Endothelial cell of umbilical vein (primary cell): ENCODE measurements around the gene HAUS6. TPM values are rescaled to one million over a fixed set of nuclear protein-coding genes. Genes with fewer than 3 reads are reported as not detected.

Experiments used
- BruUV-seq: library from RNA; stranded (reverse); fragments of 400-500 nt; replicated peaks from 2 replicates; lab custom pipeline; 2021; lab: Mats Ljungman, UMichigan
- CTCF ChIA-PET: fragments of 300-600, 350-600 bp; sonication (Branson Sonifier 250); formaldehyde crosslinking; loops from one replicate; lab custom pipeline; 2021; ENCODE audit warnings: antibody characterized with exemption, inconsistent platforms; lab: Charles Lee
- POLR2A ChIA-PET: fragments of 300-600, 350-600 bp; sonication (Branson Sonifier 250); formaldehyde crosslinking; loops from one replicate; lab custom pipeline; 2021; ENCODE audit warnings: antibody characterized with exemption, inconsistent platforms; lab: Charles Lee
- DNase-seq: peaks from one replicate; pipeline ENCODE4 v3.0.0-alpha.2; 2011; ENCODE audit warnings: low read depth, low spot score
- FAIRE-seq: peaks from 2 replicates; lab custom pipeline; 2011; peaks lifted over from hg19 to GRCh38; lab: Jason Lieb, UNC
- H2AFZ ChIP-seq: 2 replicates; pipeline ENCODE4 v1.6.0; 2012; ENCODE audit warnings: low read depth, low read length, control low read depth, inconsistent platforms
- H3K27ac ChIP-seq: 2 replicates; pipeline ENCODE4 v1.5.1; 2011; ENCODE audit warnings: low read depth, mild to moderate bottlenecking, control low read depth, low read length, moderate library complexity; ENCODE audit not compliant: insufficient read depth
- H3K27me3 ChIP-seq, 2 experiments: 2 replicates each; pipeline versions ENCODE4 v1.6.0 to v1.6.1; 2011; ENCODE audit warnings: low read length in 2 of 2, mixed read lengths in 1 of 2; ENCODE audit not compliant: control insufficient read depth in 2 of 2, insufficient read depth in 2 of 2
- H3K36me3 ChIP-seq, 2 experiments: 2 replicates in 1 of 2; 3 replicates in 1 of 2; pipeline ENCODE4 v1.5.1; 2011; ENCODE audit warnings: low read length in 2 of 2, mild to moderate bottlenecking in 1 of 2, moderate library complexity in 1 of 2; ENCODE audit not compliant: control insufficient read depth in 2 of 2, insufficient read depth in 2 of 2; ENCODE audit errors: extremely low read depth in 1 of 2
- H3K4me1 ChIP-seq: 3 replicates; pipeline ENCODE4 v1.5.1; 2011; ENCODE audit warnings: mild to moderate bottlenecking, low read length; ENCODE audit not compliant: control insufficient read depth, insufficient read depth; ENCODE audit errors: extremely low read depth
- H3K4me2 ChIP-seq: 2 replicates; pipeline ENCODE4 v1.6.1; 2011; ENCODE audit warnings: low read length, control low read depth, mixed read lengths; ENCODE audit not compliant: insufficient read depth
- H3K4me3 ChIP-seq, 3 experiments: fragments of 200-600 bp in 1 of 3; sonication (generic), shearing (Covaris generic) in 1 of 3; replicated peaks in 1 of 3; 2 replicates each; pipeline ENCODE4 v1.5.1; 2011 to 2016; ENCODE audit warnings: control low read depth in 3 of 3, low read length in 3 of 3, mild to moderate bottlenecking in 2 of 3, inconsistent platforms in 1 of 3, low read depth in 1 of 3, moderate library complexity in 1 of 3; ENCODE audit not compliant: insufficient read depth in 1 of 3
- H3K79me2 ChIP-seq: 2 replicates; pipeline ENCODE4 v1.6.0; 2012; ENCODE audit warnings: low read length, inconsistent platforms; ENCODE audit not compliant: control insufficient read depth, insufficient read depth
- H3K9ac ChIP-seq: replicated peaks from 2 replicates; pipeline ENCODE3; 2011; ENCODE audit warnings: low read length, control low read depth; ENCODE audit not compliant: insufficient read depth; ENCODE audit errors: extremely low read depth
- H3K9me1 ChIP-seq: replicated peaks from 3 replicates; pipeline ENCODE4 v1.6.0; 2011; ENCODE audit warnings: mild to moderate bottlenecking, low read length; ENCODE audit not compliant: control insufficient read depth, insufficient read depth; ENCODE audit errors: extremely low read depth
- H3K9me3 ChIP-seq: replicated peaks from 2 replicates; pipeline ENCODE4 v1.5.1; 2012; ENCODE audit warnings: low read length, inconsistent platforms; ENCODE audit not compliant: control insufficient read depth, insufficient read depth
- H4K20me1 ChIP-seq: replicated peaks from 2 replicates; pipeline ENCODE3; 2011; ENCODE audit warnings: mild to moderate bottlenecking, low read length; ENCODE audit not compliant: control insufficient read depth, insufficient read depth; ENCODE audit errors: extremely low read depth
- CTCF ChIP-seq, 2 donors: IDR thresholded peaks; 1 replicate in 1 of 2; 2 replicates in 1 of 2; pipeline ENCODE4 v1.5.1; 2011; ENCODE audit warnings: low read length in 2 of 2, mild to moderate bottlenecking in 2 of 2, moderate library complexity in 2 of 2, control low read depth in 1 of 2, inconsistent platforms in 1 of 2, low read depth in 1 of 2; ENCODE audit not compliant: insufficient read depth in 1 of 2; ENCODE audit errors: extremely low read depth in 1 of 2
- EZH2 ChIP-seq: IDR thresholded peaks from 2 replicates; pipeline ENCODE4 v1.6.1; 2012; ENCODE audit warnings: borderline replicate concordance, low read depth, mild to moderate bottlenecking, moderate library complexity, low read length, inconsistent platforms; ENCODE audit not compliant: severe bottlenecking
- FOS ChIP-seq: IDR thresholded peaks from 2 replicates; pipeline ENCODE4 v1.6.1; 2011; ENCODE audit warnings: mild to moderate bottlenecking, low read length, moderate library complexity, borderline replicate concordance; ENCODE audit not compliant: insufficient read depth
- GATA2 ChIP-seq: IDR thresholded peaks from 2 replicates; pipeline ENCODE4 v1.7.0; 2011; ENCODE audit warnings: low read depth, mild to moderate bottlenecking, moderate library complexity, mixed read lengths, low read length; ENCODE audit not compliant: insufficient read length, insufficient read depth
- JUN ChIP-seq: IDR thresholded peaks from 2 replicates; pipeline ENCODE4 v1.6.1; 2011; ENCODE audit warnings: borderline replicate concordance, low read depth; ENCODE audit not compliant: insufficient read length, insufficient read depth
- MAX ChIP-seq: IDR thresholded peaks from 2 replicates; pipeline ENCODE4 v1.6.1; 2011; ENCODE audit not compliant: insufficient read depth, insufficient read length
- MYC ChIP-seq: IDR thresholded peaks from one replicate; pipeline ENCODE4 v1.6.1; 2011; ENCODE audit warnings: mild to moderate bottlenecking, low read depth, low read length
- POLR2A ChIP-seq: IDR thresholded peaks from 2 replicates; pipeline ENCODE4 v1.6.1; 2012; ENCODE audit warnings: low read depth, mild to moderate bottlenecking, control low read depth, low read length
- POLR2AphosphoS5 ChIP-seq: IDR thresholded peaks from 2 replicates; pipeline ENCODE4 v1.6.1; 2012; ENCODE audit warnings: low read depth, mild to moderate bottlenecking, control low read depth, low read length, moderate library complexity; ENCODE audit not compliant: insufficient read depth
- dilution Hi-C: fragments of 300-500 bp; cut with MboI; formaldehyde crosslinking; loops from one replicate; pipeline ENCODE4 v1.15.0; 2019; ENCODE audit warnings: low sequenced_read_pairs; ENCODE audit not compliant: extremely low pct_ligation_motif_present
- intact Hi-C: fragments of 100-400 bp; cut with micrococcal nuclease; formaldehyde crosslinking; loops from one replicate; pipeline ENCODE4 v1.10.0; 2022
- polyA plus RNA-seq, 4 experiments: library from polyadenylated mRNA; depleted of rRNA in 3 of 4; stranded (reverse) in 3 of 4; unstranded in 1 of 4; fragments of >200 nt; gene quantifications; 2 replicates each; pipeline versions ENCODE4 v1.2.1 to v1.2.3, GENCODE V29; 2011 to 2012; ENCODE audit warnings: missing spikeins in 1 of 4
- total RNA-seq: library from RNA; stranded (reverse); gene quantifications from 2 replicates; pipeline ENCODE4 v1.2.3, GENCODE V29; 2021

Gene HAUS6
- total and polyA plus RNA-seq, 2 donors (not counting 3 experiments of a cell fraction or from before 2014, with no cell fraction given), result 4.5 to 19.6 TPM

GRCh38 chr9:19104515-19105282 lies 2.0 kb upstream of the HAUS6 start:
- dilution Hi-C loops (no loop called here), intact Hi-C loops (no loop called here)
- H3K79me2 ChIP-seq, result peaks cover 27% of the 10 kb centered on the region
- no peaks in the 10 kb centered on the region for H4K20me1 ChIP-seq
- no peaks in the 10 kb centered on the region for H3K36me3 ChIP-seq
- peaks cover 7% of the 10 kb centered on the region for H3K4me1 ChIP-seq
- H2AFZ ChIP-seq, result no peak overlapping the region
- H3K9me3 ChIP-seq, result no peaks in the 10 kb centered on the region
- H3K27ac ChIP-seq, result no peak overlapping the region
- H3K4me2 ChIP-seq, result no peak overlapping the region
- H3K9ac ChIP-seq, result no peak overlapping the region
- FAIRE-seq (no peak), DNase-seq (no peak)
- H3K27me3 ChIP-seq, result no peaks in the 10 kb centered on the region
- H3K9me1 ChIP-seq, result no peaks in the 10 kb centered on the region
- POLR2A ChIA-PET, result no interaction called here
- CTCF ChIA-PET, result interaction anchor here (0.6 to 1.4 kb wide), 6 partner anchors 9 to 360 kb away, joined by 3 to 5 read pairs (median 4); partner anchors contain the start of gene RRAGA
- H3K4me3 ChIP-seq, result no peak overlapping the region
- BruUV-seq, result no TSS peak
- TF ChIP-seq CTCF (IDR thresholded peaks at IDR 0.05; ENCODE audit: extremely low read depth in 1 of 2, insufficient read depth in 1 of 2, low read depth in 1 of 2, low read length in 2 of 2) (no peak), MYC (no peak), JUN (no peak), EZH2 (no peak), POLR2A (no peak), MAX (no peak), FOS (no peak), POLR2AphosphoS5 (no peak), GATA2 (no peak)
